Keratinocyte (primary cell): Measurements from ENCODE around the gene UGT2B10. TPM values are rescaled to one million over a fixed set of nuclear protein-coding genes. Genes with fewer than 3 reads are reported as not detected.

Experiments used
- DNase-seq: peaks from one replicate; pipeline ENCODE4 v3.0.0-alpha.2; 2011; ENCODE audit warnings: low read depth, missing footprints, low spot score
- FAIRE-seq: peaks from 2 replicates; lab custom pipeline; 2011; peaks lifted over from hg19 to GRCh38; lab: Jason Lieb, UNC
- H2AFZ ChIP-seq: 2 replicates; pipeline ENCODE4 v1.6.0; 2012; ENCODE audit warnings: low read length, control low read depth, inconsistent platforms; ENCODE audit not compliant: control insufficient read depth
- H3K27ac ChIP-seq: 2 replicates; pipeline ENCODE4 v1.5.1; 2011; ENCODE audit warnings: low read length; ENCODE audit not compliant: control insufficient read depth, insufficient read depth
- H3K27me3 ChIP-seq: 3 replicates; pipeline ENCODE4 v1.6.0; 2011; ENCODE audit warnings: low read length; ENCODE audit not compliant: control insufficient read depth, insufficient read depth; ENCODE audit errors: extremely low read depth
- H3K36me3 ChIP-seq, 2 experiments: 2 replicates in 1 of 2; 3 replicates in 1 of 2; pipeline ENCODE4 v1.5.1; 2011; ENCODE audit warnings: low read length in 2 of 2, mild to moderate bottlenecking in 1 of 2; ENCODE audit not compliant: control insufficient read depth in 2 of 2, insufficient read depth in 2 of 2; ENCODE audit errors: extremely low read depth in 1 of 2
- H3K4me1 ChIP-seq: 3 replicates; pipeline ENCODE4 v1.5.1; 2011; ENCODE audit warnings: low read length; ENCODE audit not compliant: control insufficient read depth, insufficient read depth; ENCODE audit errors: extremely low read depth
- H3K4me2 ChIP-seq: 3 replicates; pipeline ENCODE4 v1.6.0; 2011; ENCODE audit warnings: low read depth, low read length; ENCODE audit not compliant: control insufficient read depth, insufficient read depth; ENCODE audit errors: extremely low read depth
- H3K4me3 ChIP-seq, 3 experiments: fragments of 200-600 bp in 1 of 3; sonication (generic) in 1 of 3; 2 replicates in 2 of 3; 3 replicates in 1 of 3; pipeline ENCODE4 v1.5.1; 2011 to 2016; ENCODE audit warnings: low read length in 3 of 3, mild to moderate bottlenecking in 3 of 3, control low read depth in 2 of 3, inconsistent platforms in 1 of 3, low read depth in 1 of 3, mixed read lengths in 1 of 3, mixed run types in 1 of 3, moderate library complexity in 1 of 3; ENCODE audit not compliant: control insufficient read depth in 2 of 3, insufficient read depth in 2 of 3; ENCODE audit errors: extremely low read depth in 1 of 3
- H3K79me2 ChIP-seq: 2 replicates; pipeline ENCODE4 v1.6.0; 2012; ENCODE audit warnings: low read length; ENCODE audit not compliant: control insufficient read depth, insufficient read depth
- H3K9ac ChIP-seq: 3 replicates; pipeline ENCODE4 v1.6.0; 2011; ENCODE audit warnings: low read length; ENCODE audit not compliant: control insufficient read depth, insufficient read depth; ENCODE audit errors: extremely low read depth
- H3K9me1 ChIP-seq: 3 replicates; pipeline ENCODE4 v1.6.0; 2011; ENCODE audit warnings: low read length; ENCODE audit not compliant: control insufficient read depth, insufficient read depth; ENCODE audit errors: extremely low read depth
- H3K9me3 ChIP-seq: 2 replicates; pipeline ENCODE4 v1.5.1; 2012; ENCODE audit warnings: low read depth, low read length; ENCODE audit not compliant: control insufficient read depth
- H4K20me1 ChIP-seq: 3 replicates; pipeline ENCODE4 v1.6.0; 2011; ENCODE audit warnings: low read length; ENCODE audit not compliant: control insufficient read depth, insufficient read depth; ENCODE audit errors: extremely low read depth
- CTCF ChIP-seq, 3 experiments: IDR thresholded peaks in 1 of 3; conservative IDR thresholded peaks in 1 of 3; optimal IDR thresholded peaks in 1 of 3; 2 replicates in 2 of 3; 3 replicates in 1 of 3; pipeline versions ENCODE3 to v1.5.1; 2011; ENCODE audit warnings: low read length in 3 of 3, mild to moderate bottlenecking in 3 of 3, moderate library complexity in 2 of 3, control low read depth in 1 of 3, inconsistent platforms in 1 of 3; ENCODE audit not compliant: insufficient read depth in 2 of 3; ENCODE audit errors: extremely low read depth in 1 of 3
- EZH2 ChIP-seq: IDR thresholded peaks from one replicate; pipeline ENCODE4 v1.6.1; 2012; ENCODE audit warnings: inconsistent platforms, mild to moderate bottlenecking, low read length, moderate library complexity
- dilution Hi-C: fragments of 300-500 bp; cut with MboI; formaldehyde crosslinking; loops from one replicate; pipeline ENCODE4 v1.7.0; 2020; ENCODE audit warnings: low sequenced_read_pairs; ENCODE audit not compliant: extremely low pct_ligation_motif_present
- polyA plus RNA-seq, 5 experiments: library from polyadenylated mRNA; depleted of rRNA in 3 of 5; stranded (reverse) in 3 of 5; stranded (forward) in 1 of 5; unstranded in 1 of 5; fragments of >200 nt; gene quantifications; 1 replicate in 1 of 5; 2 replicates in 3 of 5; 3 replicates in 1 of 5; pipeline versions ENCODE4 v1.2.1 to v1.2.3, GENCODE V29; 2011 to 2012; ENCODE audit warnings: missing spikeins in 2 of 5, low read depth in 1 of 5, low replicate concordance in 1 of 5

The UGT2B10 gene
- polyA plus RNA-seq, 1 donor (not counting 4 experiments of a cell fraction or from before 2014, with no cell fraction given), result not detected

- no peak for FAIRE-seq
Measured at GRCh38 chr4:68869274-68869773, 53.5 kb downstream of the UGT2B10 start.

GRCh38 chr4:68871809-68872642, 56.2 kb downstream of the UGT2B10 start:
- H3K9ac ChIP-seq, result no peak overlapping the region
- no peaks in the 10 kb centered on the region for H3K27me3 ChIP-seq
- no peak overlapping the region for H3K4me3 ChIP-seq
- no peak overlapping the region for H2AFZ ChIP-seq
- FAIRE-seq (no peak), DNase-seq (no peak)
- TF ChIP-seq CTCF (optimal IDR thresholded peaks at IDR 0.05 in 1 of 3, IDR thresholded peaks at IDR 0.05 in 1 of 3, conservative IDR thresholded peaks at IDR 0.05 in 1 of 3; ENCODE audit: extremely low read depth in 1 of 3, insufficient read depth in 2 of 3, low read length in 3 of 3), result no peak
- dilution Hi-C loops, result no loop called here
- H3K9me3 ChIP-seq, result no peaks in the 10 kb centered on the region
- no peaks in the 10 kb centered on the region for H4K20me1 ChIP-seq
- H3K79me2 ChIP-seq, result no peaks in the 10 kb centered on the region
- H3K9me1 ChIP-seq, result no peaks in the 10 kb centered on the region
- H3K4me2 ChIP-seq, result no peak overlapping the region
- H3K36me3 ChIP-seq, result no peaks in the 10 kb centered on the region
- no peak overlapping the region for H3K27ac ChIP-seq
- H3K4me1 ChIP-seq, result no peaks in the 10 kb centered on the region

More at GRCh38 chr4:68869274-68869773, 53.5 kb downstream of the UGT2B10 start:
- H3K9ac ChIP-seq, result no peak overlapping the region
- H3K9me1 ChIP-seq, result no peaks in the 10 kb centered on the region
- H3K79me2 ChIP-seq, result no peaks in the 10 kb centered on the region
- no peaks in the 10 kb centered on the region for H3K27me3 ChIP-seq
- no peak overlapping the region for H2AFZ ChIP-seq
- H3K36me3 ChIP-seq, result no peaks in the 10 kb centered on the region
- H3K4me3 ChIP-seq, result no peak overlapping the region
- H3K4me2 ChIP-seq, result no peak overlapping the region
- no peaks in the 10 kb centered on the region for H3K9me3 ChIP-seq
- DNase-seq, result no peak
- H3K27ac ChIP-seq, result no peak overlapping the region
- H3K4me1 ChIP-seq, result no peaks in the 10 kb centered on the region
- no peaks in the 10 kb centered on the region for H4K20me1 ChIP-seq
- TF ChIP-seq EZH2, result no peak
- TF ChIP-seq CTCF (optimal IDR thresholded peaks at IDR 0.05 in 1 of 3, IDR thresholded peaks at IDR 0.05 in 1 of 3, conservative IDR thresholded peaks at IDR 0.05 in 1 of 3; ENCODE audit: extremely low read depth in 1 of 3, insufficient read depth in 2 of 3, low read length in 3 of 3), result no peak
- dilution Hi-C loops, result no loop called here
